B cell (primary cell): ENCODE measurements around the gene FAM20C. TPM values are rescaled to one million over a fixed set of nuclear protein-coding genes. Genes with fewer than 3 reads are reported as not detected.

Experiments
- ATAC-seq: fragments of 200-7000 bp; cut with Tn5 transposase; one replicate; pipeline ENCODE4 v1.10.0; 2021; ENCODE audit warnings: low read depth, mild to moderate bottlenecking, moderate number of reproducible peaks, moderate library complexity
- CTCF ChIA-PET: fragments of 350-600 bp; sonication (Branson Sonifier 250); formaldehyde crosslinking; loops from one replicate; lab custom pipeline; 2021; ENCODE audit warnings: antibody characterized with exemption, inconsistent platforms; lab: Charles Lee
- POLR2A ChIA-PET: fragments of 350-600 bp; sonication (Branson Sonifier 250); formaldehyde crosslinking; loops from one replicate; lab custom pipeline; 2021; ENCODE audit warnings: antibody characterized with exemption; lab: Charles Lee
- DNase-seq: peaks from one replicate; pipeline ENCODE4 v3.0.0; 2013
- H2AFZ ChIP-seq: 2 replicates; pipeline ENCODE4 v1.6.1; 2012; ENCODE audit warnings: mild to moderate bottlenecking, low read depth, low read length; ENCODE audit not compliant: insufficient read depth, poor library complexity, severe bottlenecking
- H3K27ac ChIP-seq, 2 donors: 1 replicate in 1 of 2; 2 replicates in 1 of 2; pipeline ENCODE4 v1.5.1; 2012 to 2013; ENCODE audit warnings: low read length in 2 of 2, mild to moderate bottlenecking in 2 of 2, moderate library complexity in 1 of 2
- H3K27me3 ChIP-seq, 4 experiments: fragments of 200-600 bp in 1 of 4; sonication (generic) in 1 of 4; replicated peaks in 1 of 4; 1 replicate in 2 of 4; 2 replicates in 2 of 4; pipeline versions ENCODE4 v1.6.1 to v1.7.0; 2013 to 2016; ENCODE audit warnings: low read length in 3 of 4, mild to moderate bottlenecking in 2 of 4, mixed read lengths in 1 of 4, moderate library complexity in 1 of 4; ENCODE audit not compliant: insufficient read depth in 4 of 4, control insufficient read depth in 3 of 4; ENCODE audit errors: control extremely low read depth in 1 of 4
- H3K36me3 ChIP-seq, 2 experiments: replicated peaks in 1 of 2; 1 replicate in 1 of 2; 2 replicates in 1 of 2; pipeline versions ENCODE4 v1.6.1 to v1.7.1; 2013; ENCODE audit warnings: low read length in 1 of 2; ENCODE audit not compliant: insufficient read depth in 2 of 2, control insufficient read depth in 1 of 2; ENCODE audit errors: control extremely low read depth in 1 of 2, extremely low read depth in 1 of 2
- H3K4me1 ChIP-seq, 2 donors: fragments of 200-600 bp in 1 of 2; sonication (generic) in 1 of 2; 1 replicate in 1 of 2; 2 replicates in 1 of 2; pipeline versions ENCODE4 v1.5.1 to v1.6.1; 2013 to 2017; ENCODE audit warnings: low read length in 2 of 2; ENCODE audit not compliant: control insufficient read depth in 2 of 2, insufficient read depth in 2 of 2
- H3K4me2 ChIP-seq: replicated peaks from 2 replicates; pipeline ENCODE3; 2012; ENCODE audit warnings: mild to moderate bottlenecking, low read depth, low read length; ENCODE audit not compliant: poor library complexity, severe bottlenecking
- H3K4me3 ChIP-seq, 5 experiments: fragments of 200-600 bp in 1 of 5; sonication (generic) in 1 of 5; 1 replicate in 3 of 5; 2 replicates in 2 of 5; pipeline versions ENCODE4 v1.5.1 to v1.7.0; 2011 to 2016; ENCODE audit warnings: low read length in 4 of 5, mild to moderate bottlenecking in 4 of 5, low read depth in 2 of 5, control low read depth in 1 of 5, moderate library complexity in 1 of 5; ENCODE audit not compliant: insufficient read depth in 1 of 5; ENCODE audit errors: control extremely low read depth in 1 of 5, extremely low read depth in 1 of 5
- H3K79me2 ChIP-seq: fragments of 200-600 bp; sonication (generic); one replicate; pipeline ENCODE4 v1.6.0; 2016; ENCODE audit warnings: low read length; ENCODE audit not compliant: control insufficient read depth, insufficient read depth
- H3K9ac ChIP-seq: fragments of 200-600 bp; sonication (generic); 2 replicates; pipeline ENCODE4 v1.6.1; 2017; ENCODE audit warnings: mild to moderate bottlenecking, low read length, moderate library complexity
- H3K9me3 ChIP-seq, 3 donors: one replicate each; pipeline versions ENCODE4 v1.6.1 to v1.7.1; 2013; ENCODE audit warnings: low read length in 2 of 3; ENCODE audit not compliant: control insufficient read depth in 2 of 3, insufficient read depth in 1 of 3; ENCODE audit errors: control extremely low read depth in 1 of 3
- H4K20me1 ChIP-seq: 2 replicates; pipeline ENCODE4 v1.6.0; 2012; ENCODE audit warnings: mild to moderate bottlenecking, low read length; ENCODE audit not compliant: insufficient read depth, control insufficient read depth, poor library complexity, severe bottlenecking
- H3K27ac Mint-ChIP-seq: one replicate; pipeline ENCODE4 v1.8.0; 2021; ENCODE audit warnings: mixed read lengths
- H3K27me3 Mint-ChIP-seq: one replicate; pipeline ENCODE4 v1.8.0; 2021; ENCODE audit warnings: mixed read lengths
- H3K4me1 Mint-ChIP-seq: one replicate; pipeline ENCODE4 v1.8.0; 2021; ENCODE audit warnings: mixed read lengths
- H3K4me3 Mint-ChIP-seq: one replicate; pipeline ENCODE4 v1.8.0; 2021; ENCODE audit warnings: mixed read lengths
- H3K9me3 Mint-ChIP-seq: one replicate; pipeline ENCODE4 v1.8.0; 2022; ENCODE audit warnings: mixed read lengths; ENCODE audit not compliant: insufficient read depth
- EZH2 ChIP-seq: IDR thresholded peaks from 2 replicates; pipeline ENCODE4 v1.6.1; 2012; ENCODE audit warnings: borderline replicate concordance, low read depth, mild to moderate bottlenecking, moderate library complexity, low read length; ENCODE audit not compliant: insufficient read depth, poor library complexity, severe bottlenecking
- WGBS: methylation state at CpG from one replicate; pipeline ENCODE4 v1.1.5; 2013; ENCODE audit warnings: missing lambda C conversion rate; ENCODE audit not compliant: insufficient coverage; 5-methylcytosine and 5-hydroxymethylcytosine counted together
- intact Hi-C: fragments of 100-400 bp; cut with micrococcal nuclease; formaldehyde crosslinking; loops from one replicate; pipeline ENCODE4 v1.10.0; 2022
- polyA plus RNA-seq: library from polyadenylated mRNA; depleted of rRNA; stranded (reverse); fragments of >200 nt; gene quantifications from 2 replicates; pipeline ENCODE4 v1.2.3, GENCODE V29; 2012
- total RNA-seq, 2 donors: library from RNA; stranded (reverse); fragments of 120-200 nt in 1 of 2; gene quantifications; 1 replicate in 1 of 2; 2 replicates in 1 of 2; pipeline versions ENCODE4 v1.2.3 to v1.2.4, GENCODE V29; 2013 to 2022
- TF ChIP-seq, protein P1 (sequence below): fragments of 200-600 bp; IDR thresholded peaks from one replicate; pipeline ENCODE4 v1.8.0; 2022; ENCODE audit warnings: antibody characterized with exemption, mild to moderate bottlenecking

The FAM20C gene
- total and polyA plus RNA-seq, 2 donors (not counting 1 experiment from before 2014, with no cell fraction given): 0.54 to 0.81 TPM

- ChIA-PET CTCF (no interaction called here), POLR2A (no interaction called here)
- Histone ChIP-seq H3K9ac (no peak overlapping the region), H3K4me1 (no peaks in the 10 kb centered on the region), H4K20me1 (no peaks in the 10 kb centered on the region), H3K79me2 (no peaks in the 10 kb centered on the region), H3K27me3 (peaks cover 0 to 3% (median 0%) of the 10 kb centered on the region in 4 experiments), H3K36me3 (no peaks in the 10 kb centered on the region), H3K4me3 (no peak overlapping the region), H3K9me3 (peaks cover 0 to 10% (median 0%) of the 10 kb centered on the region in 3 donors), H3K4me2 (no peak overlapping the region), H3K27ac (no peak overlapping the region), H2AFZ (no peak overlapping the region)
- 82% methylated on average over 22 of the region's 27 CpGs for WGBS
- DNase-seq: no peak
- TF ChIP-seq EZH2: no peak
- TF ChIP-seq, protein P1, sequence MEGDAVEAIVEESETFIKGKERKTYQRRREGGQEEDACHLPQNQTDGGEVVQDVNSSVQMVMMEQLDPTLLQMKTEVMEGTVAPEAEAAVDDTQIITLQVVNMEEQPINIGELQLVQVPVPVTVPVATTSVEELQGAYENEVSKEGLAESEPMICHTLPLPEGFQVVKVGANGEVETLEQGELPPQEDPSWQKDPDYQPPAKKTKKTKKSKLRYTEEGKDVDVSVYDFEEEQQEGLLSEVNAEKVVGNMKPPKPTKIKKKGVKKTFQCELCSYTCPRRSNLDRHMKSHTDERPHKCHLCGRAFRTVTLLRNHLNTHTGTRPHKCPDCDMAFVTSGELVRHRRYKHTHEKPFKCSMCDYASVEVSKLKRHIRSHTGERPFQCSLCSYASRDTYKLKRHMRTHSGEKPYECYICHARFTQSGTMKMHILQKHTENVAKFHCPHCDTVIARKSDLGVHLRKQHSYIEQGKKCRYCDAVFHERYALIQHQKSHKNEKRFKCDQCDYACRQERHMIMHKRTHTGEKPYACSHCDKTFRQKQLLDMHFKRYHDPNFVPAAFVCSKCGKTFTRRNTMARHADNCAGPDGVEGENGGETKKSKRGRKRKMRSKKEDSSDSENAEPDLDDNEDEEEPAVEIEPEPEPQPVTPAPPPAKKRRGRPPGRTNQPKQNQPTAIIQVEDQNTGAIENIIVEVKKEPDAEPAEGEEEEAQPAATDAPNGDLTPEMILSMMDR: no peak
- intact Hi-C loops: no loop called here
- no peak for ATAC-seq
- H3K27ac Mint-ChIP-seq: no peak overlapping the region
- H3K4me1 Mint-ChIP-seq: no peaks in the 10 kb centered on the region
- no peaks in the 10 kb centered on the region for H3K27me3 Mint-ChIP-seq
- no peaks in the 10 kb centered on the region for H3K9me3 Mint-ChIP-seq
- no peak overlapping the region for H3K4me3 Mint-ChIP-seq
Measured at GRCh38 chr7:233249-234035, 41.1 kb downstream of the FAM20C start.

- CTCF ChIA-PET: no interaction called here
- peaks cover 0 to 10% (median 0%) of the 10 kb centered on the region in 3 donors for H3K9me3 ChIP-seq
- H3K36me3 ChIP-seq: no peaks in the 10 kb centered on the region
- H3K4me1 ChIP-seq: no peaks in the 10 kb centered on the region
- no peak overlapping the region for H2AFZ ChIP-seq
- no peak for ATAC-seq
- H4K20me1 ChIP-seq: no peaks in the 10 kb centered on the region
- no peak overlapping the region for H3K27ac ChIP-seq
- DNase-seq: no peak
- TF ChIP-seq, protein P1: no peak
- no peak for TF ChIP-seq EZH2
- H3K9ac ChIP-seq: no peak overlapping the region
- H3K27me3 Mint-ChIP-seq: no peaks in the 10 kb centered on the region
- H3K79me2 ChIP-seq: no peaks in the 10 kb centered on the region
- POLR2A ChIA-PET: no interaction called here
- peaks cover 0 to 3% (median 0%) of the 10 kb centered on the region in 4 experiments for H3K27me3 ChIP-seq
- intact Hi-C loops: no loop called here
- no peak overlapping the region for H3K4me2 ChIP-seq
- no peak overlapping the region for H3K27ac Mint-ChIP-seq
- H3K4me3 Mint-ChIP-seq: no peak overlapping the region
- no peak overlapping the region for H3K4me3 ChIP-seq
- no peaks in the 10 kb centered on the region for H3K4me1 Mint-ChIP-seq
- 94% methylated on average over 33 of the region's 33 CpGs for WGBS
- no peaks in the 10 kb centered on the region for H3K9me3 Mint-ChIP-seq
Measured at GRCh38 chr7:234051-234707, 41.8 kb downstream of the FAM20C start.
